ENCODE results near the gene SLC16A7. TPM values are rescaled to one million over a fixed set of nuclear protein-coding genes. Genes with fewer than 3 reads are reported as not detected.
"Not testable (repeated sequence)": the region's sequence is repeated elsewhere in the genome, so short reads cannot be mapped to it uniquely, and the experiment has no call there.

The SLC16A7 gene
- total RNA-seq, 2 experiments from 2014 or later: 30.7 to 34.1 TPM

- Histone ChIP-seq H3K79me2 (ENCODE audit: insufficient read depth, low read depth, low read length) (no peaks in the 10 kb centered on the region), H3K27ac (ENCODE audit: low read depth, low read length, poor library complexity, severe bottlenecking) (no peak overlapping the region), H4K20me1 (ENCODE audit: insufficient read depth, low read length) (no peaks in the 10 kb centered on the region), H3K4me3 (ENCODE audit: low read depth, low read length, poor library complexity, severe bottlenecking) (no peak overlapping the region), H3K9me2 (ENCODE audit: insufficient read depth, low read length) (no peaks in the 10 kb centered on the region), H3K9me3 (ENCODE audit: low read length) (no peaks in the 10 kb centered on the region), H3K4me1 (ENCODE audit: insufficient read depth, low read length, poor library complexity, severe bottlenecking) (no peaks in the 10 kb centered on the region), H3K36me3 (ENCODE audit: insufficient read depth, low read length) (peaks cover 6% of the 10 kb centered on the region), H3K4me2 (ENCODE audit: low read length) (no peak overlapping the region), H2AFZ (ENCODE audit: low read length) (no peak overlapping the region)
- TF ChIP-seq EZH2phosphoT487 (IDR thresholded peaks at IDR 0.05; ENCODE audit: borderline replicate concordance, low read depth, low read length) (no peak), CTCF (conservative IDR thresholded peaks at IDR 0.05; ENCODE audit: low read length) (no peak)
- POLR2A ChIA-PET: no interaction called here
- CTCF ChIA-PET (ENCODE audit: unreplicated experiment): no interaction called here
- no peak for DNase-seq (ENCODE audit: low spot score)
- intact Hi-C loops (cut with micrococcal nuclease; ENCODE audit: unreplicated experiment): no loop called here
- BruUV-seq (replicated peaks): no TSS peak
Observed at GRCh38 chr12:59742841-59743240, 147.0 kb downstream of the SLC16A7 start.

- H3K4me1 ChIP-seq (ENCODE audit: insufficient read depth, low read length, poor library complexity, severe bottlenecking): no peaks in the 10 kb centered on the region
- H3K79me2 ChIP-seq (ENCODE audit: insufficient read depth, low read depth, low read length): no peaks in the 10 kb centered on the region
- intact Hi-C loops (cut with micrococcal nuclease; ENCODE audit: unreplicated experiment): no loop called here
- H3K4me3 ChIP-seq (ENCODE audit: low read depth, low read length, poor library complexity, severe bottlenecking): no peak overlapping the region
- H3K4me2 ChIP-seq (ENCODE audit: low read length): no peak overlapping the region
- peaks cover 18% of the 10 kb centered on the region for H3K36me3 ChIP-seq (ENCODE audit: insufficient read depth, low read length)
- no peaks in the 10 kb centered on the region for H4K20me1 ChIP-seq (ENCODE audit: insufficient read depth, low read length)
- no peak for TF ChIP-seq CTCF (conservative IDR thresholded peaks at IDR 0.05; ENCODE audit: low read length)
- no peak for TF ChIP-seq EZH2phosphoT487 (IDR thresholded peaks at IDR 0.05; ENCODE audit: borderline replicate concordance, low read depth, low read length)
- H3K9me3 ChIP-seq (ENCODE audit: low read length): no peaks in the 10 kb centered on the region
- no peak overlapping the region for H2AFZ ChIP-seq (ENCODE audit: low read length)
- no TSS peak for BruUV-seq (replicated peaks)
- no peaks in the 10 kb centered on the region for H3K9me2 ChIP-seq (ENCODE audit: insufficient read depth, low read length)
- ChIA-PET CTCF (ENCODE audit: unreplicated experiment) (no interaction called here), POLR2A (no interaction called here)
- no peak for DNase-seq (ENCODE audit: low spot score)
- no peak overlapping the region for H3K27ac ChIP-seq (ENCODE audit: low read depth, low read length, poor library complexity, severe bottlenecking)
Observed at GRCh38 chr12:59744564-59744963, 148.7 kb downstream of the SLC16A7 start.

GRCh38 chr12:59751091-59751490 is 155.3 kb downstream of the SLC16A7 start:
- intact Hi-C loops (cut with micrococcal nuclease; ENCODE audit: unreplicated experiment); POLR2A ChIA-PET; H3K9me3 ChIP-seq (ENCODE audit: low read length); H3K9me2 ChIP-seq (ENCODE audit: insufficient read depth, low read length); H3K79me2 ChIP-seq (ENCODE audit: insufficient read depth, low read depth, low read length); BruUV-seq (replicated peaks); H4K20me1 ChIP-seq (ENCODE audit: insufficient read depth, low read length); H3K4me2 ChIP-seq (ENCODE audit: low read length); H3K27ac ChIP-seq (ENCODE audit: low read depth, low read length, poor library complexity, severe bottlenecking); H3K4me1 ChIP-seq (ENCODE audit: insufficient read depth, low read length, poor library complexity, severe bottlenecking); H3K4me3 ChIP-seq (ENCODE audit: low read depth, low read length, poor library complexity, severe bottlenecking); CTCF ChIA-PET (ENCODE audit: unreplicated experiment); DNase-seq (ENCODE audit: low spot score); H2AFZ ChIP-seq (ENCODE audit: low read length): not testable (repeated sequence)
- H3K36me3 ChIP-seq (ENCODE audit: insufficient read depth, low read length): peaks cover 15% of the 10 kb centered on the region; the same call in 1 of the 2 replicates

Data from OCI-LY7 (cell line).